DMS53 treated with DMSO at 0.1 percent for 48 hours (cell line): ENCODE results near the gene PTPRN2.

Experiments
- DNase-seq: peaks from one replicate; lab custom pipeline; 2025; ENCODE audit not compliant: unreplicated experiment; lab: John Stamatoyannopoulos, UW

PTPRN2 gene

DNA sequence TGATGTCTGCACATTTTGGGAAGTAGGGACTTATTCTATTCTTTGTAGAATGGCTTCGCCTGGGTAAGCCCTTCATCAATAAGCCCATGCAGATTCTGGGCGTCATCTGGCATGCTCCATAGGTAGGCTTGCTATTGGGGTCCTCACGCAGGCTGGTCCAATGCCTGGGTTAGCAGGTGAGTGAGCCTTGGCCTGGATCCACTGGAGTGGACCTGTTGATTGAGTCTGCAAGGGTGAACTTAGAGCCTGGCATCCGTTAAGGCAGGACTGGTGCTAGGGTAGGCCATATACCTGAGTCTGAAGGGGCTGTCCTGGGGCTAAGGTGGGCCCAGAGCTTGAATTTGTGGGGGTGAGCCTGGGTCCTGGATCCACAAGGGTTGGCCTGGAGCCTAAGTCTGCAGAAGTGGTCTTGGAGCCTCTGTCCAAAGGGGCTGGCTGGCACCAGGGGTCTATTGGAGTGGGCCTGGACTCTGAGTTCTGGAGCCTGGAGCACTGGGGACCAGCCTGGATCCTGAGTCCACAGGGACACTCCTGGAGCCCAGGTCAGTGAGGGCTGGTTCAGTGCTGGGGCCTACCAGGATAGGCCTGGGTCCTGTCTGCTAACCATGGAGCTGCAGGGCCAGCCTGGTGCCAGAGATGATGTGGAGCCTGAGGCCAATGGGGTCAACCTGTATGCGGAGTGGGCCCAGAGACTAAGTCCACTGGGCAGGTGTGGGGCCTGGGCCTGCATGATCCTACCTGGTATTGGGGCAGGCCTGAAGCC is 297.7 kb downstream of the PTPRN2 start:
- no peak for DNase-seq

DNA sequence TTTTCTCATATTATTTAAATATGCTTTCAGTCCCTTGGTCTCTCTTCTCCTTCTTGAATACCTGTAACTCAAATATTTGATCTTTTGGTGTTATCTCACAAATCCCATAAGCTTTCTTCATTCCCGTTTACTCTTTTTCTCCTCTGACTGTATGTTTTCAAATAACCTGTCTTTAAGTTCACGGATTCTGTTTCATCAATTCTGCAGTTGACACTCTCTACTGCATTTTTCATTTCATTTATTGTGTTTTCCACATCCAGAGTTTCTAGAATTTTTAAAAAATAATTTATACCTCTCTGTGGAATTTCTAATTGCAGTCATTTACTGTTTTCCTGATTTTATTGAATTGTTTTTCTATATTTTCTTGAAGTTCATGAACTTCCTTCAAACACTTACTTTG is 298.4 kb downstream of the PTPRN2 start:
- no peak for DNase-seq

- no peak for DNase-seq
Measured at GRCh38 chr7:158286210-158286609, 301.4 kb downstream of the PTPRN2 start.

- DNase-seq, result no peak
Measured at GRCh38 chr7:158285383-158285770, 302.2 kb downstream of the PTPRN2 start.

DNA sequence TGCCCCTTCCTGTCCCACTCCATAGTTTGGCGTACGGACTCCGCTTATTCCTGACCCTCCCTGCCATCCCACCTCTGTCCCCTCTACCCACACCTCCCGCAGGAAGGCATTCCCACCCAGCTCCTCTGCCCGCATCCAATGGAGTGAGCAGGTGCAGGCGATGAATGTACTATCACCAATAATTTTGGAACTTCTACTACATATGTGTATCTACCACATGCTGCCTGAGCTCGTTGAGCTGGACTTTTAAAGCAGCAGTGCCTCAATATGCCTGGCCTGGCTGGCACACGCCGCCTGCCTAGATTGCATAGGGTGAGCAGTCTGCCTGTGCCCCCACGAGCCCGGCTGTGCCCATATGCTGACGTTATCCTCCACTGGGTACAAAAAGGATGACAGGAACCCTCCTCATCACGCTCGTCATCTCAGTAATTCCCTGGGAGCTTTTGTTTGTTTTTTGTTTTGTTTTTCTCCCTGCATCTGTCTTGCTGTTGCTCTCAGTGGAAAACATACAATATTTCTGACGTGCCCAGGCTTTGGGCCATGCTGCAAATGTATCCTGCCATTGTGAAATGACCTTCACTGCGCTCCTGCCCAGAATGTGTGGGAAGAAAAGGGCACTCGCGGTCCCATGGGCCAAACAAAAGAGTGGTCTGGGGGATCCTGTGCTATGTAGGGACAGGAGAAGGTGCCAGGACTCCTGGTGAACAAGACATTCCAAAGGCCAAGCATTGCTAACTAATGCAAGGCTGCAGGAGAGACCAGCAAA is 302.8 kb downstream of the PTPRN2 start:
- no peak for DNase-seq

GRCh38 chr7:158284121-158284520 is 303.5 kb downstream of the PTPRN2 start:
- no peak for DNase-seq

DNA sequence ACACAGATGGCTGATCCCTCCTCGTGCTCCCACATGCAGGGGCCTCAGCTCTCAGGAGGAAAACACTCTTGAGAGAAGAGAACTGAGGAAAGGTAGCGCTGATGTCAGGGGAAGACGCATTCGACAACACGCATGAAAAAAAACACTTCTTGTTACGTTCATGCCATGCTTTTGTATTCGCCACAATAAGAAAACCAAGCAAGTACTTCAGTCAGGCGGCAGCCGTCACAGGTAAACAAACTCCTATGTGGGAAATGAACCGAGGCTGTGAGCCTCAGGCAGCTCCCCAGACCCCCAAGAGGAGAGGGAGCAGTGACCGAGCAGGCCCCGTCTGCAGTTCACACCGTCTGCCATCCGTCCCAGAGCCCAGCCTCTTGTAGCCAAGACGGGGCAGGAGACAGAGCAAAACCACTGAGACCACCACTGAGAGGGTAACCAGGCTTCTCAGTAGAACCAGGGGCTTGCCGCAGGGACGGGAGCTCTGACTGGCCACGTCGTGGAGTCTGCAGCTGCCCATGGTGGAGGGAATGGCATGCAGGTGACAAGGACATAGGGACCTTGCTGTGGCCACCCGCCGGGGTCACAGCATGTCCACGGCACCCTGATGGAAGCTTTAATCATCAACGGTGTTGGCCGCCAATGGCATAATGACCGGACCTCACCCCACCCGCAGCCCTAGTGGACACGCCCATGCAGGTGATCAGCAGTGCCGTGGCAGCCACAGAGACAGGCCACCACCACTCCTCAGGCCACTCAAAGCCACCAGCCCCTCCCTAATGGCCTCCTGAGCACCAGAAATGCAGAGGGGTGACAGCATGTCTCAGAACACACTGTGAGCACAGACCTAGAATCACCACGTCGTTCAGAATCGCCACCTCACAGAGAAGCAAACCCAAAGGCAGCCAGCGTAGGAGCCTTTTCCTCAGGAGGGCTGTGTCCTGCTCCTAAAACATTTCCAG is 304.3 kb downstream of the PTPRN2 start:
- DNase-seq, result no peak

DNA sequence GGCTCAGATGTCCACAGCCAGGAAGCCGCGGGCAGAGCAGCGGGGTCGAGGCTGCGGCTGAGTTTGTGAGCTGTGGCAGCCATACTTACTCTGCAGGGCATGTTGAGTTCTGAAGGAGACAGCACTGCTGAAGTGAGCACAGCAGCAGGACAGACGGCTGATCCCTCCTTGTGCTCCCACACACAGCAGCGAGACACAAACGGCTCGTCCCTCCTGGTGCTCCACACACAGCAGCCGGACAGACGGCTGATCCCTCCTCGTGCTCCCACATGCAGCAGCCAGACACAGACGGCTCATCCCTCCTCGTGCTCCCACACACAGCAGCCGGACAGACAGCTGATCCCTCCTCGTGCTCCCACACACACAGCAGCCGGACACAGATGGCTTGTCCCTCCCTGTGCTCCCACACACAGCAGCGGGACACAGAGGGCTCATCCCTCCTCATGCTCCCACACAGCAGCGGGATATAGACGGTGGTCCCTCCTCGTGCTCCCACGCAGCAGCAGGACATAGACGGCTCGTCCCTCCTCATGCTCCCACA is 305.1 kb downstream of the PTPRN2 start:
- no peak for DNase-seq

DNA sequence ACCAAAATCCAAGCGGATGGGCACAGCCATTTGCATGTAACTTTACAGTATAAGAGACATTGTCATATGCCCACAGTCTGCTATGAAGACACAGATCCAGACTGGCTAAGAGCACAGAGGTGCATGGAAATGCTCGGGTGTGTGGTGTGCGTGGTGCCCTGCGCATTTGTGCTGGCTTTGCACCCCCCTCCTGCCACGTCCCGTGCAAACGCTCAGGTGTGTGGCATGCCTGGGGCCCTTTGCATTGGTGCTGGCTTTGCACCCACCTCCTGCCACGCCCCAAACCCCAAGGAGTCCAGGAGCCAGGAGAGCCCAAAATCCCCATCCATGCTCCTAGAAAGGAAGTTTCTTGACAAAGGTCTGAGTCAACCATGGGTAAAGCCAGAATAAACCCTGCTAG is 306.2 kb downstream of the PTPRN2 start:
- DNase-seq, result no peak

GRCh38 chr7:158280448-158281144 is 307.0 kb downstream of the PTPRN2 start:
- no peak for DNase-seq

- DNase-seq, result no peak
Measured at GRCh38 chr7:158279539-158280447, 307.8 kb downstream of the PTPRN2 start.

- no peak for DNase-seq
Measured at GRCh38 chr7:158278745-158279320, 308.8 kb downstream of the PTPRN2 start.

DNA sequence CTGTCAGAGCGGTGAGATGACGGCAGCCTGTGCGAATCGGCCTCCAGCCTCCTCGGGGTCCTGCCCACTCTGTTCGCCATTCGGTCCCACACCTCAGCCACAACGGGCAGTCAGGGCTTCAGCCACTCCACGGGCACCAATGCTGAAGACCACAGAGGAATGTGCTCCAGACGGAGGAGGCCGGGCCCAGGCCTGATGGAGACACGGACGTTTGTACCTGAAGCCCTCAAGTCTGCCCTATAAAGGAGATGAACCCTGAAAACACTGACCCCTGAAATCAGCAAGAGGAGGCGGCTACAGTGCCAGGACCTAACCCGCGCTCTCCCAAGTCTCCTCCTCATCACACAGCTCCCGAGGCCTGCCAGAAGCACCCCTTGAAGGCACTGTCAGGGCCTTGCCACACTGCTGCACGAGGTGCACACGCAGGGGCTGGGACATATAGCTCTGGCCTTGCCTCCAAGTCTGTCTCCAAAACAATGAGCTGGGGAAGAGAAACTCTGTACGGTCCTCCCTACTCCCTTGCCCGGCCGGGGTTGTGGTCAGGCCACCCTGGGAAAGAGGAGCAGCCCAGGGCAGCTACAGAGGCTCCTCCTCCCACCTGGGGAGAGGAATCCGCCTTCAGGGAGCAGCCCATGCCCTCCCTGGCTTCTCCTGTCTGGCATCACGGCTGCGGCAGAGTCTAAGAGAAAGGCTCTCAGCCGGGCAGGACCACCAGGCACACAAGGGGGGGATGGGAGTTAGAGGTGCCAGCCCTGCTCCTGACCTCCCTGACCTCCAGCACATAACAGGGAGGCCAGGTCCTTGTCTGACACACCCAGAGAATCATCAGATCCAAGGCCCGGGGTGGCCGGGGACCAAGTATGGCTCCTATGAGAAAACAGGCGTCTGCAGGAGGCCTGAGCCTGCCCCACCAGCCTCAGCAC is 310.1 kb downstream of the PTPRN2 start:
- DNase-seq, result no peak

DNA sequence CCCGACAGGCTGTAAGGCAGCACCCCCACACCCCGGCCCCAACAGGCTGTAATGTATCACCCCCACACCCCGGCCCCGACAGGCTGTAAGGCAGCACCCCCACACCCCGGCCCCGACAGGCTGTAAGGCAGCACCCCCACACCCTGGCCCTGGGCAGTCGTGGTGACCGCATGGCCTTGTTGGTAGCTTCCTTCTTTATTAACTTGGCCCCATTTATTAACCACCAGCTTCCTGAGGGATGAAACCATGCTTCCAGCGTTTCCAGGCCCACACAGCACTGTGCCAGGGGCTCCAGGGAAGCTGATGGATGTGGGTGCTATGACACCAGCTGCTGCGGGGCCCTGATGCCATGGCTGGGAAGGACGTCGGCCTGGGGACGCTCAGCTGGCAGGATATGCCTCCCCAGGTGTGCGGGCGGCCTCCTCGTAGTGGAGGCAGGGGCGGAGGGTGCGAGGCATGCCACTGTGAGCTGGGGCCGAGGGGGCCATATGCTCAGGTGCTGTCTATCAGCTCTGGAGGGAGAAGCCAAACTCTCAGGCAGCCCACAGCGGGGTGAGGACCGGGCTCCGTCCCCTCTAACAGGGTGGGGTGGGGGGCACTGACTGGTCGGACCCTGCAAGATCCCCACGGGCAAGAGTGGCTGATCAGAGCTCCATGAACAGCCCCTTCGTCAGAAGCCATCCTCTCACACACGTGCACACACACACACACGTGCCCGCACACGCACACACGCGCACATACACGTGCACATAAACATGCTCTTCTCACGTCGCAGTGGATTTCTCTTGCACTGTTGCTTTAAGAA is 311.0 kb downstream of the PTPRN2 start:
- DNase-seq, result no peak

DNA sequence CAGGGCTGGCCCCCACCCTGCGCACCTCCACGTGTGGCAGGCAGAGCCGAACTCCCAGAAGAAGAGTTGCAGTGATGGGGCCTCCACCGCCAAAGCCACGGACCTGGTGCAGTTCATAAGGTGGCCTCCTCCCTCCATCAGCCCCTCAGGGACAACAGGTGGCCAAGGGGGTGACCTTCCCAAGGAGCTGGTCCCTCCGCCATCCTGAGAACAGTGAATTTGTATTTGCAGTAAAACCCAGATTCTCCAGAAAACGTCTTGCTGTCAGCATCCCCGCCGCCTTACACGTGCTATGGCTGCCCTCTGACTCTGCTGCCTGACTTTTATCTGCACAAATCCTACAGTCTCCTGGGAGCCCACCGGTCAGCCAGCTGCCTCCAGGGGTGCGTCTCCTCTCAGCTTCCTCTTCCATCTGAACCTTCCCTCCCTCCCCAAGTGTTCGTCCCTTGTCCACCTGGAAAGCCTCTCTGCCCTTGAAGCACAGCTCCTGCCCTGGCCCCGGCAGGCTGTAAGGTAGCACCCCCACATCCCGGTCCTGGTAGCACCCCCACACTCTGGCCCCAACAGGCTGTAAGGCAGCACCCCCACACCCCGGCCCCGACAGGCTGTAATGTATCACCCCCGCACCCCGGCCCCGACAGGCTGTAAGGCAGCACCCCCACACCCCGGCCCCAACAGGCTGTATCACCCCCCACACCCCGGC is 311.8 kb downstream of the PTPRN2 start:
- DNase-seq, result no peak

GRCh38 chr7:158274996-158275395 is 312.6 kb downstream of the PTPRN2 start:
- no peak for DNase-seq

GRCh38 chr7:158274404-158274811 is 313.2 kb downstream of the PTPRN2 start:
- DNase-seq, result no peak
